Adrenal gland (tissue), 12 donors: ENCODE measurements around the gene MAP4. TPM values are rescaled to one million over a fixed set of nuclear protein-coding genes. Genes with fewer than 3 reads are reported as not detected.

ENCODE experiments used
- DNase-seq, 7 donors: peaks; one replicate each; pipeline ENCODE4 v3.0.0-alpha.2; 2019 to 2020
- H3K27ac ChIP-seq, 5 donors: fragments of 200-600 bp; sonication (generic) in 4 of 5; 1 replicate in 3 of 5; 2 replicates in 2 of 5; pipeline versions ENCODE4 v1.5.1 to v1.8.0; 2016 to 2020; ENCODE audit warnings: mild to moderate bottlenecking in 1 of 5
- H3K27me3 ChIP-seq: fragments of 200-600 bp; 2 replicates; pipeline ENCODE4 v1.8.0; 2021
- H3K36me3 ChIP-seq, 2 donors: fragments of 200-600 bp; replicated peaks in 1 of 2; 1 replicate in 1 of 2; 2 replicates in 1 of 2; pipeline versions ENCODE4 v1.5.1 to v1.8.0; 2018 to 2022
- H3K4me1 ChIP-seq, 2 donors: fragments of 200-600 bp; replicated peaks in 1 of 2; 1 replicate in 1 of 2; 2 replicates in 1 of 2; pipeline versions ENCODE4 v1.5.1 to v1.8.0; 2018 to 2021
- H3K4me3 ChIP-seq, 4 donors: fragments of 200-600 bp; sonication (generic) in 3 of 4; one replicate each; pipeline ENCODE4 v1.5.1; 2016 to 2018
- H3K9me3 ChIP-seq, 3 donors: fragments of 200-600 bp; sonication (generic) in 1 of 3; replicated peaks in 1 of 3; 1 replicate in 2 of 3; 2 replicates in 1 of 3; pipeline versions ENCODE4 v1.5.1 to v1.8.0; 2016 to 2021
- POLR2A ChIP-seq, 2 donors: fragments of 450-650 bp; IDR thresholded peaks; one replicate each; pipeline ENCODE4 v1.6.1; 2017; ENCODE audit warnings: antibody characterized with exemption in 2 of 2, mild to moderate bottlenecking in 2 of 2, moderate library complexity in 1 of 2
- WGBS, 4 donors: extraction: QIAGEN DNeasy Blood & Tissue Kit in 2 of 4; methylation state at CpG; one replicate each; pipeline versions ENCODE4 v1.1.5 to v1.1.7; 2013 to 2017; 5-methylcytosine and 5-hydroxymethylcytosine counted together
- intact Hi-C, 2 donors: fragments of 100-400 bp; cut with DNase I; formaldehyde crosslinking; loops; one replicate each; pipeline versions ENCODE4 v1.14.1 to v1.15.0; 2022 to 2023
- polyA plus RNA-seq, 3 donors: library from polyadenylated mRNA; stranded (reverse); fragments of 200-250 nt in 2 of 3; fragments of 350-450 nt in 1 of 3; fragmentation: Illumina TruSeq in 1 of 3; extraction: RNeasy Lipid Tissue Mini Kit (QIAGEN cat#74804) in 1 of 3; gene quantifications; one replicate each; pipeline ENCODE4 v1.2.3, GENCODE V29; 2013 to 2014
- total RNA-seq, 9 donors: library from RNA; depleted of rRNA in 4 of 9; stranded (reverse); fragments of >200 nt in 4 of 9; fragments of 120-200 nt in 1 of 9; fragmentation: NEBNext Ultra II Directional in 1 of 9; extraction: Animal tissue kit (Norgen Biotek cat#: 25700) in 1 of 9; gene quantifications; one replicate each; pipeline versions ENCODE4 v1.1.0 to v1.2.4, GENCODE V29; 2013 to 2023
- TF ChIP-seq, protein P1 (sequence below), 6 experiments: fragments of 450-650 bp in 4 of 6; fragments of 200-600 bp in 2 of 6; sonication (generic) in 1 of 6; IDR thresholded peaks; 1 replicate in 5 of 6; 2 replicates in 1 of 6; pipeline versions ENCODE4 v1.5.1 to v1.8.0; 2016 to 2021; ENCODE audit warnings: antibody characterized with exemption in 6 of 6, mild to moderate bottlenecking in 2 of 6, moderate library complexity in 1 of 6
- donor health status: healthy with polysubstance abuse.
- donor health status: Bipolar disorder and iron deficiency.
- donor health status: DM: yes; HTN: yes; CAD: no.
- donor health status: DM: no; HTN: no; CAD: no.
- donor health status: DM: no; HTN: no; CAD: no.
- donor health status: DM: yes; HTN: yes; CAD: no.

The MAP4 gene
- total and polyA plus RNA-seq, 12 donors, result 34.3 to 152 (median 75.7) TPM

DNA sequence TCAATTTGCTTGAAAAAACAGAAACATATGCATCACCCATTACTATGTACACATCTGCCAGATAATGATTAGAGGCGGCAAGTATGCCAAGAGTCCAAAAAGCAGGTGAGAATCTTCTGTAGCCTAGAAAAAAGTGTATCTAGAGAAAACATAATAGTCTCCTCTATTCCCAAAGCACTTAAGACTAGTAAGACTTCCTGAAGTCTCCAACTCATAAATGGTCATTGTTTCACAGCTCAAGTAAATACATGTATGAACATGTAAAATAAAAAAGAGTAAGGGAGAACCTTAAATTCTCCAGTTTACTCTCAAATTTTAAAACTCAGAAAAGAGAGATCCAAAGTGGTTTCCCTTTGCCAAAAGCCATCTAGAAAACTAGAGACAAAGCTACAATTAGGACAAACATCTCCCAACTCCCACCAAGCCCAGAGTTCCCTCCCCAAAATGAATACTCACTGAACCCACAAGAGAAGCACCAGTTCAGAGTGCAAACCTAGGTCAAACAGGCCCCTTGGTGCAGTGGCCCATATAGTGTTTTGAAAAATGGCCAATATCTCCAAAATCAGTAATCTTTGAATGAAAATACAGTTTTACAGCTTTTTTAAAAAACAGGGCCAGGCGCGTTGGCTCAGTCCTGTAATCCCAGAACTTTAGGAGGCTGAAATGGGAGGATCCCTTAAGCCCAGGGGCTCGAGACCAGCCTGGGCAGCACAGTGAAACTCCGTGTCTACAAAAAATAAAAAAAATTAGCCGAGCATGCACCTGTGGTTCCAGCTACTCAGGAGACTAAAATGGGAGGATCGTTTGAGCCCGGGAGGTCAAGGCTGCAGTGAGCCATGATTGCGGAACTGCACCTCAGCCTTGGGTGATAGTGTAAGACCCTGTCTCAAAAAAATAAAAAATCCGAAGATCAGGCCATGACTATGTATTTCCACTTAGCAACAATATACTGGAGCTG is 11.0 kb upstream of the MAP4 start:
- 70 to 77% (median 71%) methylated on average over 10 of the region's 10 CpGs for WGBS, 4 donors
- no peak for TF ChIP-seq POLR2A (IDR thresholded peaks at IDR 0.05)
- TF ChIP-seq, protein P1, sequence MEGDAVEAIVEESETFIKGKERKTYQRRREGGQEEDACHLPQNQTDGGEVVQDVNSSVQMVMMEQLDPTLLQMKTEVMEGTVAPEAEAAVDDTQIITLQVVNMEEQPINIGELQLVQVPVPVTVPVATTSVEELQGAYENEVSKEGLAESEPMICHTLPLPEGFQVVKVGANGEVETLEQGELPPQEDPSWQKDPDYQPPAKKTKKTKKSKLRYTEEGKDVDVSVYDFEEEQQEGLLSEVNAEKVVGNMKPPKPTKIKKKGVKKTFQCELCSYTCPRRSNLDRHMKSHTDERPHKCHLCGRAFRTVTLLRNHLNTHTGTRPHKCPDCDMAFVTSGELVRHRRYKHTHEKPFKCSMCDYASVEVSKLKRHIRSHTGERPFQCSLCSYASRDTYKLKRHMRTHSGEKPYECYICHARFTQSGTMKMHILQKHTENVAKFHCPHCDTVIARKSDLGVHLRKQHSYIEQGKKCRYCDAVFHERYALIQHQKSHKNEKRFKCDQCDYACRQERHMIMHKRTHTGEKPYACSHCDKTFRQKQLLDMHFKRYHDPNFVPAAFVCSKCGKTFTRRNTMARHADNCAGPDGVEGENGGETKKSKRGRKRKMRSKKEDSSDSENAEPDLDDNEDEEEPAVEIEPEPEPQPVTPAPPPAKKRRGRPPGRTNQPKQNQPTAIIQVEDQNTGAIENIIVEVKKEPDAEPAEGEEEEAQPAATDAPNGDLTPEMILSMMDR (IDR thresholded peaks at IDR 0.05), result no peak
- Histone ChIP-seq H3K27me3 (no peaks in the 10 kb centered on the region), H3K4me3 (no peak overlapping the region), H3K9me3 (no peaks in the 10 kb centered on the region), H3K4me1 (peaks cover 6 to 21% of the 10 kb centered on the region in 2 donors), H3K36me3 (no peaks in the 10 kb centered on the region), H3K27ac (no peak overlapping the region)
- intact Hi-C loops, result no loop called here
- peak in 1 of 7 donors; percentile 13 for DNase-seq

DNA sequence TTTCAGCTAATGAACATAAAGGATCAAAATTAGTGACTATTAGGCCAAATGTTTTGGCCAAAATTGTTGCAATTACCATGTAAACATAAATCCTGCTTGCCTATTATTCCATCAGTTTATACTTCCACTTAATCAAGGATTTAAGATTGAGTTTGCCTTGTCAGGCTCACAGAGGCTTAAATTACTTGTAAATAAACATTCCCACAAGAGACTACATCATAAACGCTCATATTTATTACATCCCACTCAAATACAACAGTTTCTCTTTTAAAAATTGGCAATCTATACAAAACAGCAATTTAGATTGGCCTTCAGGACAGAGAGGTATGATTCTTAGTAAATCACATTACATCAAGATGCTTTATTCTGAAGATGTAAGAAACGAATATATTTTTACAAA is 9.9 kb upstream of the MAP4 start:
- Histone ChIP-seq H3K27ac (no peak overlapping the region), H3K27me3 (no peaks in the 10 kb centered on the region), H3K9me3 (no peaks in the 10 kb centered on the region), H3K4me3 (no peak overlapping the region), H3K4me1 (peaks cover 6 to 21% of the 10 kb centered on the region in 2 donors), H3K36me3 (no peaks in the 10 kb centered on the region)
- 70 to 80% (median 71%) methylated on average over 2 of the region's 2 CpGs for WGBS, 4 donors
- intact Hi-C loops, result no loop called here
- no peak for TF ChIP-seq POLR2A (IDR thresholded peaks at IDR 0.05)
- TF ChIP-seq, protein P1 (IDR thresholded peaks at IDR 0.05), result no peak
- no peak for DNase-seq

DNA sequence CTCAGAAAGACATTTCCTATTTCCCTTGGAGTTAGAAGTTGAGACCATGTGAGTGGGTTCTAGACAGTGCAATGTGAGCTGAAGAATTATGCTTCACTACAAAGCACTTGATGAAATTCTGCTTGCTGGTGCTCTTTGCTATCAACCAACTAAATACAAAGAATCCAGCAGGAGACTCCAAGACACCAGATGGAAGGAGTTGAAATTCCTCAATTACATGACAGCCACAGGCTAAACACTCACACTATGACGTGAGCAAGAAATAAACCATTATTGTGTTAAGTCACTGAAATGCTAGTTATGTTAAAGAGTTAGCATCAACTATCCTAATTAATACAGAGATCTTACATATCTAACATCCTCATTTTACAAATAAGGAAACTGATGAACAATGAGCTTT is 8.2 kb upstream of the MAP4 start:
- WGBS, 4 donors, result 77 to 88% (median 82%) methylated on average over 1 of the region's 1 CpG
- DNase-seq, result no peak
- TF ChIP-seq POLR2A (IDR thresholded peaks at IDR 0.05), result no peak
- TF ChIP-seq, protein P1 (IDR thresholded peaks at IDR 0.05), result no peak
- no peak overlapping the region for H3K27ac ChIP-seq
- H3K27me3 ChIP-seq, result no peaks in the 10 kb centered on the region
- intact Hi-C loops, result no loop called here
- H3K4me3 ChIP-seq, result no peak overlapping the region
- H3K36me3 ChIP-seq, result no peaks in the 10 kb centered on the region
- no peaks in the 10 kb centered on the region for H3K9me3 ChIP-seq
- peaks cover 6 to 21% of the 10 kb centered on the region in 2 donors for H3K4me1 ChIP-seq

DNA sequence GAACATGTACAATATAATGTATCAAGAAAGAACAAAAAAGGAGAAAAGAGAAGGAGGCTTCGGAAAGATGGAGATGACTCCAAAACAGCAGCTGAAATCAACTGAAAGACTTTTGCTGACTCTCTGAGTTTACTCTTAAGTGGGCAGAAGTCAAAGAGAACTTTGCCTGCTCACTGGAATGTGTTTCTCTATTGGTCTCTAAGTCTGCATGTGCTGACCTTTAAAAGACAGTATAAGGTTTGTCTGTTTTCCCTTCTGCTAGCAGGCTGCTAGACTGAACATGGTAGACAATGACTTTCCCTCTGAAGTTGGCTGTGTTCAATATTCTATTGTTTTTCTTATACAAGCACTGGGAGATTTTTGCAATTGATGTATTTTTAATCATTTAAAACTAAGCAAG is 7.2 kb upstream of the MAP4 start:
- no peaks in the 10 kb centered on the region for H3K36me3 ChIP-seq
- no peak for TF ChIP-seq POLR2A (IDR thresholded peaks at IDR 0.05)
- TF ChIP-seq, protein P1 (IDR thresholded peaks at IDR 0.05), result no peak
- peaks cover 6 to 21% of the 10 kb centered on the region in 2 donors for H3K4me1 ChIP-seq
- DNase-seq, result no peak
- no peak overlapping the region for H3K4me3 ChIP-seq
- intact Hi-C loops, result no loop called here
- no peak overlapping the region for H3K27ac ChIP-seq
- 81 to 93% (median 90%) methylated on average over 1 of the region's 1 CpG for WGBS, 4 donors
- no peaks in the 10 kb centered on the region for H3K9me3 ChIP-seq
- H3K27me3 ChIP-seq, result no peaks in the 10 kb centered on the region
